HEK293 (cell line): ENCODE data around the gene SP4.

Experiments used
- ELK4 ChIP-seq: IDR thresholded peaks from 2 replicates; pipeline ENCODE4 v1.6.1; 2011; ENCODE audit warnings: mild to moderate bottlenecking, low read depth, low read length, borderline replicate concordance
- PATZ1 ChIP-seq: fragments of 450-650 bp; formaldehyde crosslinking; IDR thresholded peaks from 2 replicates; pipeline ENCODE4 v1.5.1; 2016; ENCODE audit warnings: missing biosample characterization, missing genetic modification characterization
- SP2 ChIP-seq: fragments of 450-650 bp; formaldehyde crosslinking; IDR thresholded peaks from 2 replicates; pipeline ENCODE4 v1.5.1; 2016; ENCODE audit warnings: missing biosample characterization, missing genetic modification characterization
- ZNF169 ChIP-seq: fragments of 450-650 bp; formaldehyde crosslinking; IDR thresholded peaks from 2 replicates; pipeline ENCODE4 v1.5.1; 2016; ENCODE audit warnings: missing biosample characterization, missing genetic modification characterization
- ZNF274 ChIP-seq, 2 experiments: fragments of 200-500 bp in 1 of 2; fragments of 450-650 bp in 1 of 2; sonication (Bioruptor generic) in 1 of 2; formaldehyde crosslinking in 1 of 2; IDR thresholded peaks; 2 replicates each; pipeline versions ENCODE4 v1.5.1 to v1.6.1; 2014 to 2016; ENCODE audit warnings: borderline replicate concordance in 1 of 2, inconsistent platforms in 1 of 2, low read length in 1 of 2, missing biosample characterization in 1 of 2, missing genetic modification characterization in 1 of 2
- ZNF510 ChIP-seq: fragments of 450-650 bp; formaldehyde crosslinking; IDR thresholded peaks from 2 replicates; pipeline ENCODE4 v1.5.1; 2018; ENCODE audit warnings: mild to moderate bottlenecking, missing genetic modification characterization, missing biosample characterization; ENCODE audit not compliant: insufficient replicate concordance
- ZNF596 ChIP-seq: fragments of 450-650 bp; IDR thresholded peaks from 2 replicates; pipeline ENCODE4 v1.5.0; 2018; ENCODE audit warnings: missing biosample characterization, mild to moderate bottlenecking, missing genetic modification characterization, moderate library complexity
- TF ChIP-seq, protein P1 (sequence below): fragments of 450-650 bp; formaldehyde crosslinking; IDR thresholded peaks from 2 replicates; pipeline ENCODE4 v1.5.1; 2016; ENCODE audit warnings: missing biosample characterization, missing genetic modification characterization

DNA sequence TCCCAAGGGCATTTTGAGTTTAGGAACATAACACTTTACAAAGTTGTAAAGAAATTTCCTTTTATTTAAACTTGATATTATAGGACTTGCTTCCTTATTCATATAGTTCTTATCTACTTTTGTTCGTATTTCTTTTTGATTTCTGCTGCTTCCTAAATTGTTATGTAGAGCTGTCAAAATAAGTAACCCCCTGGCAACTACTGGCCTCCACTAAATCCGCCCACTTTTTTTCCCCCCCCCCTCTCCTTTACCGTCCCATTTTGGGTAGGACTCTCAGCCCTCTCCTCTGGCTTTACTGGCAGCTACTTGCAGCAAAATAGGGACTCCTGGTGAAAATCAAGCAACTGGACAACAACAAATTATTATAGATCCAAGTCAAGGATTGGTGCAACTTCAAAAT lies 1.1 kb downstream of the SP4 start:
- TF ChIP-seq, protein P1, sequence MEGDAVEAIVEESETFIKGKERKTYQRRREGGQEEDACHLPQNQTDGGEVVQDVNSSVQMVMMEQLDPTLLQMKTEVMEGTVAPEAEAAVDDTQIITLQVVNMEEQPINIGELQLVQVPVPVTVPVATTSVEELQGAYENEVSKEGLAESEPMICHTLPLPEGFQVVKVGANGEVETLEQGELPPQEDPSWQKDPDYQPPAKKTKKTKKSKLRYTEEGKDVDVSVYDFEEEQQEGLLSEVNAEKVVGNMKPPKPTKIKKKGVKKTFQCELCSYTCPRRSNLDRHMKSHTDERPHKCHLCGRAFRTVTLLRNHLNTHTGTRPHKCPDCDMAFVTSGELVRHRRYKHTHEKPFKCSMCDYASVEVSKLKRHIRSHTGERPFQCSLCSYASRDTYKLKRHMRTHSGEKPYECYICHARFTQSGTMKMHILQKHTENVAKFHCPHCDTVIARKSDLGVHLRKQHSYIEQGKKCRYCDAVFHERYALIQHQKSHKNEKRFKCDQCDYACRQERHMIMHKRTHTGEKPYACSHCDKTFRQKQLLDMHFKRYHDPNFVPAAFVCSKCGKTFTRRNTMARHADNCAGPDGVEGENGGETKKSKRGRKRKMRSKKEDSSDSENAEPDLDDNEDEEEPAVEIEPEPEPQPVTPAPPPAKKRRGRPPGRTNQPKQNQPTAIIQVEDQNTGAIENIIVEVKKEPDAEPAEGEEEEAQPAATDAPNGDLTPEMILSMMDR (tag by site-specific recombination), result no peak
- TF ChIP-seq ZNF596 (tag by site-specific recombination) (no peak), ZNF169 (tag by site-specific recombination) (no peak), SP2 (tag by site-specific recombination) (no peak), ZNF274 (IDR thresholded peaks at IDR 0.05; ENCODE audit: low read length) (no peak), ZNF274 (tag by site-specific recombination; IDR thresholded peaks at IDR 0.05; ENCODE audit: borderline replicate concordance) (no peak), ZNF510 (tag by site-specific recombination) (no peak), ELK4 (no peak), PATZ1 (tag by site-specific recombination) (no peak)
